ENCODE data around the gene ARSI.

Gene ARSI

DNA sequence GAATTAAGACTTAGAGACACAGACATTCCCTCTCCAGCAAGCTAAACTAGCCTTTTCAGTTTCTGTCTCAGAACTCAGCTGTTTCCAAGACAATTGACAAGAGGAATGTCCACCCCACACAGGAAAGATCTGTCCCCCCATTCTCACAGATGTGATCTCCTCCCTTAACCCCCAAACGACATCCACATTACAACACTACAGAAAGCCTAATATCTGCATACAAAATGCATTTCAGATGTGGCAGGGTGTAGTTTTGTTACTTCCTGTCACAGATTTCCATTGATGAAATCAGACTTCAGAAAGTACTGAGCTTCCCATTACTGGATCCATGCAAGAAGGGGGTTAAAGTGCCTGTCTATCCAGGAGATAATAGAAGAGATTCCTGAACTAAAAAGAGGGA lies 2.9 kb upstream of the ARSI start:
- no peak for DNase-seq

DNA sequence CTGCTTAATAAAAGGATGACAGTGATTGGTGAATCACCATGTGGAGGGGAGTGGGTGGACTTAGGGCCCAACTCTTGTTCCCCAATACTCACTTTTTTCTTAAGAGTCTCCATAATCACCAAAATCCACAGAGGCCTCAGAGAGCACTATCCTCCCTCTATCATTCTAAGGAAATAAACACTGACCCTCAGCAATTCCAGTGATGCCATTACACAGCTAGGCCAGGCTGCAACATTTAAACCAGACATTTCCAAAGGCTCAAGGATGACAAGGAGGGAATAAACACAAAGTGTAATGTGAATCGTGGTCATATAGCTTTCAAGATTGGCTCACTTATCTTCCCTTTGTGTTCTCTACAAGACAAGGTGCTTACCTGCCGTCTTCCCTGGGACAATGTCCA lies 2.4 kb upstream of the ARSI start:
- no peak for DNase-seq

- no peak for DNase-seq
Measured at GRCh38 chr5:150304481-150305081, 1.9 kb upstream of the ARSI start.

GRCh38 chr5:150303660-150304386 lies 1.1 kb upstream of the ARSI start:
- no peak for DNase-seq

- no peak for DNase-seq
Measured at GRCh38 chr5:150303070-150303615, 438 bp upstream of the ARSI start.

DNA sequence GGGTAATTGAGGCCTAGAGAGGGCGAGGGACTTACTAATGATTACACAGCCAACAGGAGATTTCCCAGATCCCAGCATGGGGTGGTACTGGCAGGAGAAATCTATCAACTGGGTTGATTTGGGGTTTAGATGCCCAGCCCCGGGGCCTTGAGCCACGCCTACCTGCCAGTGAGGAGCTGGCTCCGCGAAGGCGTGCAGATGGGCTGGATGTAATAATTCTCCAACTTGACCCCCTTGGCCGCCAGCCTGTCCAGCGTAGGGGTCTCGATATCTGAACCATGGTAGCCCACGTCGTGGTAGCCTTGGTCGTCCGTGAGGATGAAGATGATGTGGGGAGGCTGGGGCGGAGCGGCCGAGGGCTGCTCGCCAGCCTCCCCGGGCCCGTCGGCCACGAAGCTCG lies 804 bp downstream of the ARSI start:
- no peak for DNase-seq

GRCh38 chr5:150301170-150301505 lies 1.6 kb downstream of the ARSI start:
- no peak for DNase-seq

GRCh38 chr5:150300496-150301169 lies 2.1 kb downstream of the ARSI start:
- DNase-seq = no peak

DNA sequence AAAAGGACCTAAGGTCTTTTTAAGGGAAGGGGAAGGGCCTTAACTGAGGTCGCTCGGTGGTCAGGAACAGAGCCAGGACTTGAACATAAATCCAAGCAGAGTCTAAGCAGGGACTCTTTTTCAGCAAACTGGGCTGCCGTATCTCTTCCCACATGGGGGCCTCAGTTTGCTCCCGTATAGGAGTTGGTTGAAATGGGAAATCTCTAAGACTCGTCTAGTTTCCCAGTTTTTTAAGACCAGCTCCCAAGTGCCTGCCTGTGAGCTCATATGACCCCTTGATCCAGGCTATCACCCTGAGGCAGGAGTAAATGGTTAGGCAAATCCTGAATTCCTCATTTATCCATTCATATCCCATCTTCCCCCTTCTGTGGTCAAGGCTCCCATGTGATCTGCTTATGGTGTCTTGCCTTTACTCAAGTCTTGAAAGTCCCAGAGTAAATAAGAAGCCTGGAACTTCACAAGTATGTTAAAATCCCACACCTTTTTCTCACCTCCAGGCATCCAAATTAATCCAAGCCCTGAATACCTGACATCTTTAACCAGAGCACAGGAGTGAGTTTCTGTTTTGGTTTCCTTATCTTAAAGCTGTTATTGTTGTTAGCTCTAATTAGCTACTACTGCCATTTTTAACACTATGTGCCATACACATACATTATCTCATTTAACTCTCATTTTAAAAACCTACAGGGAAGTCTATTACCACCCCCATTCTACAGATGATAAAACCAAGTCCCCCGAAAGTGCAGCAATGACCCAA lies 3.0 kb downstream of the ARSI start:
- no peak for DNase-seq

DNA sequence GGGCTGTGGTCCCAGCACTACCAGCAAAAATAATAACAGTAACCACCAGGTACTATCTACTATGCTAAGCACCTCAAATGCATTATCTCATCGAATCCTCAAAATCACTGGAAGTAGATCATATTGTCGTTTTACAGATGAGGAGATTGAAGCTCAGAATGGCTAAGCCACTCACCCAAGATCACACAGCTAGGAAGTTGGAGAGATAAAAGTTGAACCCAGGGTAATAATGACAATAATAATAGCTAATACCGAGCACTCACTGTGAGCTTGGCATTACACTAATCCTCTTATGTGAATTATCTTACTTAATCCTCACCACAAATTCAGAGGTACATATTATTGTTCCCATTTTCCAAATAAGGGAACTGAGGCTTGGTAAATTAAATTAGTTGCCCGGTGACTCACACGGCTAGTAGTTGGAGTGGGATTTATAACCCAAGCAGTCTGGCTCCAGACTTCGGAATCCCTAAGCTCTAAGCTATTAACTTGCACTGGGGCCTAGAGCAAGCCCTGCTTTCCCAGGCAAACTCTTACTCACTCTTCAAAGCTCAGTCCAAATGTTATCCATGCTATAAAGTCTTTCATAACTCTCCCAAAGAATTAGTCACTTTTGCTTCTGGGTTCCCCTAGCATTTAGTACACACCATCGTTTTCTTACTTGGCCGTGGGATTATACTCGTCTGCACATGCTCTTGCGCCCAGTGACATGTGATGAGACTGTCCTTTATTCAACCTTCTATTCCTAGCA lies 3.8 kb downstream of the ARSI start:
- DNase-seq = no peak

DNA sequence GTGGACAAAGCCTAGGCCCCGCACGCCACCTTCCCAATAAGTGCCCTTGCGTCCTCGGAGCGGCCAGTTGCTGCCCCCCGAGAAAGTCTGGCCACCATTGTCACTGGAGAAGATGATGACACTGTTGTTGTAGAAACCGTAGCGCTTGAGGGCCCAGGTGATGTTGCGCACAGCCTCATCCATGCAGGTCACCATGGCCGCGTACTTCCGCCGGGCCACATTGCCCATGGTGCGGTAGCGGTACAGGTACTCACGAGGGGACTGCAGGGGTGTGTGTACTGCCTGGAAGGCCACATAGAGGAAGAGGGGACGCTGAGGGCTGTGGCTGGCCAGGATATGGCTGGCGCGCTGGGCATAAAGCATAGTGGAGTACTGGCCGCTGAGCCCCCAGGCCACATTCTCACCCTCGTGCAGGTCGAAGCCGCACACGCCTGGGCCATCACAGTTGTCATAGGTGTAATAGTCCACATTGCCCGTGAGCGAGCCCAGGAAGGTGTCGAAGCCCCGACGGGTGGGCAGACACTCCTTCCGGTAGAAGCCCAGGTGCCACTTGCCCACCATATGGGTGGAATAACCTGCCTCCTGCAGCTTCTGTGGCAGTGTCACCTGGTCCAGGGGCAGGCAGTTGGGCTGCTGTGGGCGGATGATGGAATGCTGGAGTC lies 4.6 kb downstream of the ARSI start:
- DNase-seq = no peak

GRCh38 chr5:150297236-150297890 lies 5.3 kb downstream of the ARSI start:
- DNase-seq = no peak

- DNase-seq = no peak
Measured at GRCh38 chr5:150296496-150296895, 6.2 kb downstream of the ARSI start.

- no peak for DNase-seq
Measured at GRCh38 chr5:150295741-150296486, 6.8 kb downstream of the ARSI start.

- no peak for DNase-seq
Measured at GRCh38 chr5:150295172-150295634, 7.5 kb downstream of the ARSI start.

- DNase-seq = no peak
Measured at GRCh38 chr5:150294551-150295071, 8.1 kb downstream of the ARSI start.

DNA sequence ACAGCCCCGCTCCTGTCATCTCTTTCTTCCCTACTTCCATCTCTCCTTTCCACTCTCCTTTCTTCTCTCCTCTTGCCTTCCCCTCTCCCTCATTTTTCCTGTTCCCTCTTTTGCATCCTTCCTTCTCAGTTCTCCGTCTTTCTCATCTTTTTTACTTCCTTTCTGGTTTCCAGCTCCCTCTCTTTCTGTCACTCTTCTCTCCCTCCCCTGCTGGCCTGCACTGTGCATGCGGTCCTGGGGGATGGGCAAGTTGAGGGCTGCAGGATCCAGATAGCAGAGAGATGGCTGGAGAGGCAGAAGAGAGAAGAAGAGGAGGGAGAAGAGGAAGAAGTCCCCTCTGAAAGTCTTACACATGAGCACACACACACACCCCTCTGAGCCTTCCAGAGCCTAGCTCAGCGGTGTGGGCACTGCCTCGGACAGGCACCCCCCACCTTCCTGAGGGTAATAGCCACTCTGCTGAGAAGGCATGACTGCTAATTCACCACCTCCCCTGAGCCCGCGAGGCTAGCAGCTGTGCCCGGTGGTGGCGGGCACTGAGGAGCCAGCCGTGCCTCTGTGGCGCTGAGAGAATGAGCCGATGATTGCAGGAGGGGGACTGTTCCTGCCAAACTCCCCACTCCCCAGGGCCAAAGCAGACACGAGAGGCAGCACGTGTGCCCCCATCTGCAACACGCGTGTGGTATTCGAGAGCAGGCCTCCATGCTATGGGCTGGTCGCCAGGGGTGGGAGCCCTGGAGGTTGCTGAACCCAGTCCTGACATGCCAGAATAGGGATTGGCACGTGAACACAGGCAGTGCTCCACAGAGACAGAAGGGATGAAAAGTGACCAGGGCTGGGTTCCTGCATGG lies 9.4 kb downstream of the ARSI start:
- DNase-seq = no peak

DNA sequence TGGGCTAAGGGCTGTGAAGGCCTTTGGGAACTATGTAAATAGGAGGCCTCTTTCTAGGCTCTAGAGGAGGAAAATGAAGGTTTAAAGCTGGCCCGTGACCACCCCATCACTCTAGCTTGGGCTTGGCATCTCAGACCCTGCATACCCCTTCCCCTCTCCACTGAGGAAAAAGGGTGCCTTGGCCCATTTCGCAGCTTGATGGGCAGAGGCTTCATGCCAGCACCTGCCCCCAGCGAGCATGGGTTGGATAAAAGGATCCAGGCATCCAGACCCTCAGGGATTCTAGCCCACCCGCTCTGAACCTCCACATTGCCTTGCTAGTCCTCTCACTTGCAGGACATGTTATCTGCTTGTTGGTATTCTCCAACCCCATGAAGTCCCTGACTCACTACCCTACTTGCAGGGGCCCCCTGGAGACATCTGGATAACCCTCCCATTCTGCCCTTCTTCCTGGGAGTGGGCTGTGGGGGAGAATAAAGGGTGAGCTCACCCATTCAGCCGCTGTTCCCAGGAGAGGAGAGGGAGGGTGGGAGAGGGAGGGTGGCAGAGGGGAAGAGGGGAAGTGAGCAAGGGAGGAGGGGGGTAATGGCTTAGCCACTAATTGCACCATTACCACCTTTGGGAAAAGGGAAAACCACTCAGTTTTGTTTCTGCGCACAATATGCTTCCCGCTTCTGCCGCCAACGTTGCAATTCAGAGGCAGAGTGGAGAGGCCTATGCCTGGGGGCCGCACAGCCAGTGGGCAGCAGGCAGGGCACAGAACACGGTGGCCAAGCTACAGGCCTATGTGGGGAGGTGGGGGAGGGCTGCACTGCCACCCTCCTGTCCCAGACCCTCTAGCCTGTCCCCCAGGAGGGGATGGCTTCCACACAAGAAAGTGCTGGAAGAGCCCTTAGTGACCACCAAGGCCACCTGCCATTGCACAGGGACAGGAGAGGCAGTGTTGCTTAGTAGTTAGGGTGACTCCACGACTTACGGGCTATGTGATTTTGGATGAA lies 11.0 kb downstream of the ARSI start:
- no peak for DNase-seq

All from NCI-H2029 treated with DMSO at 0.1 percent for 48 hours (cell line).